Measurements from ENCODE around the gene SECISBP2. TPM values are rescaled to one million over a fixed set of nuclear protein-coding genes. Genes with fewer than 3 reads are reported as not detected.

SECISBP2 gene
- total RNA-seq, 1 experiment from 2014 or later: 41.4 TPM

DNA sequence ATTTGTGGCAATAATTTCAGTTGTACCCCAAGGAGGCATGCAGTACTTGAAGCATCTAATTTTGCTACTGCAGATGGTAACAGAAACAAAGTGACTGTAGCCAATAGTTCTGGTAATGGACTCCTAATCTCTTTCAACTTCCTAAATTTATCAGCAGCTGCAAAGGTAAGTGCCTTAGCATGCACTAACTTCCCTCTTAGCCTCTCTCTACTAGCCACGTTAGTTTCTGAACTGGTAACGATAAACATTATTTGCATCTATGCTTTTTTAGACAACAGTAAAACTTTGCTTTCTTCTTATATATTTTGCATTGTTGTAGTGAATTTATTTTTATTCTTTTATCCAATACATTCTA, 13.5 kb upstream of the SECISBP2 start:
- H2AFZ ChIP-seq: no peak overlapping the region
- TF ChIP-seq EZH2 (IDR thresholded peaks at IDR 0.05; ENCODE audit: low read depth): no peak
- no peak for TF ChIP-seq CTCF (conservative IDR thresholded peaks at IDR 0.05)
- H3K4me1 ChIP-seq (replicated peaks; ENCODE audit: insufficient read depth): peaks cover 7% of the 10 kb centered on the region
- ChIA-PET CTCF (no interaction called here), POLR2A (ENCODE audit: unreplicated experiment) (no interaction called here)
- H3K4me2 ChIP-seq: no peak overlapping the region
- H4K20me1 ChIP-seq (ENCODE audit: insufficient read depth): no peaks in the 10 kb centered on the region
- no peaks in the 10 kb centered on the region for H3K9me2 ChIP-seq (ENCODE audit: insufficient read depth)
- no peak overlapping the region for H3K27ac ChIP-seq
- intact Hi-C loops (cut with micrococcal nuclease; ENCODE audit: unreplicated experiment): no loop called here
- no TSS peak for BruUV-seq (replicated peaks)
- no peak for DNase-seq
- H3K79me2 ChIP-seq (ENCODE audit: low read depth): peaks cover 9% of the 10 kb centered on the region
- no peaks in the 10 kb centered on the region for H3K27me3 ChIP-seq (ENCODE audit: insufficient read depth, low read depth)
- H3K9me3 ChIP-seq (ENCODE audit: insufficient read depth, low read depth): no peaks in the 10 kb centered on the region
- H3K4me3 ChIP-seq: no peak overlapping the region
- H3K36me3 ChIP-seq (ENCODE audit: low read depth): 0 out of 2 replicates have a peak, but pooled peaks cover 5% of the 10 kb centered on the region
- H3F3A ChIP-seq (ENCODE audit: insufficient read depth, low read depth): peaks cover 6% of the 10 kb centered on the region; the same call in 1 of the 2 replicates

GRCh38 chr9:89305868-89306267, 12.4 kb upstream of the SECISBP2 start:
- no peak for TF ChIP-seq CTCF (conservative IDR thresholded peaks at IDR 0.05)
- TF ChIP-seq EZH2 (IDR thresholded peaks at IDR 0.05; ENCODE audit: low read depth): no peak
- H3F3A ChIP-seq (ENCODE audit: insufficient read depth, low read depth): peaks cover 12% of the 10 kb centered on the region; the same call in 1 of the 2 replicates

GRCh38 chr9:89309166-89309565, 9.1 kb upstream of the SECISBP2 start:
- Histone ChIP-seq H3K27me3 (ENCODE audit: insufficient read depth, low read depth) (no peaks in the 10 kb centered on the region), H2AFZ (no peak overlapping the region), H3F3A (ENCODE audit: insufficient read depth, low read depth) (peaks cover 12% of the 10 kb centered on the region; the same call in 1 of the 2 replicates), H3K4me3 (peak overlapping the region; percentile 89; the same call in 1 of the 2 replicates), H4K20me1 (ENCODE audit: insufficient read depth) (peaks cover 16% of the 10 kb centered on the region; the same call in 1 of the 2 replicates), H3K27ac (peak overlapping the region; percentile 93), H3K79me2 (ENCODE audit: low read depth) (peaks cover 47% of the 10 kb centered on the region), H3K9me3 (ENCODE audit: insufficient read depth, low read depth) (no peaks in the 10 kb centered on the region), H3K36me3 (ENCODE audit: low read depth) (peaks cover 5% of the 10 kb centered on the region; the same call in 1 of the 2 replicates), H3K9me2 (ENCODE audit: insufficient read depth) (no peaks in the 10 kb centered on the region), H3K4me2 (peak overlapping the region; percentile 99), H3K4me1 (replicated peaks; ENCODE audit: insufficient read depth) (peaks cover 22% of the 10 kb centered on the region)
- POLR2A ChIA-PET (ENCODE audit: unreplicated experiment): interaction anchor here (0.6 kb wide), 2 partner anchors 10 to 135 kb away, joined by 5 to 6 read pairs; no protein-coding TSS in a partner anchor
- DNase-seq: peak in 1 of 2 experiments; percentile 48
- TF ChIP-seq CTCF (conservative IDR thresholded peaks at IDR 0.05) (no peak), EZH2 (IDR thresholded peaks at IDR 0.05; ENCODE audit: low read depth) (no peak)
- intact Hi-C loops (cut with micrococcal nuclease; ENCODE audit: unreplicated experiment): loop anchor here (2.0 kb wide), 1 partner anchor 30 kb away; no protein-coding TSS in a partner anchor
- CTCF ChIA-PET: no interaction called here
- no TSS peak for BruUV-seq (replicated peaks)

More at GRCh38 chr9:89305868-89306267, 12.4 kb upstream of the SECISBP2 start:
- H3K9me2 ChIP-seq (ENCODE audit: insufficient read depth): no peaks in the 10 kb centered on the region
- no peak overlapping the region for H3K4me2 ChIP-seq
- H3K36me3 ChIP-seq (ENCODE audit: low read depth): 0 out of 2 replicates have a peak, but pooled peaks cover 5% of the 10 kb centered on the region
- intact Hi-C loops (cut with micrococcal nuclease; ENCODE audit: unreplicated experiment): no loop called here
- CTCF ChIA-PET: interaction anchor here (1.1 kb wide), 1 partner anchor 23 kb away, joined by 3 read pairs; no protein-coding TSS in a partner anchor
- H3K27ac ChIP-seq: 0 out of 2 replicates have a peak overlapping the region, but pooled peaks have one; percentile 27
- BruUV-seq (replicated peaks): no TSS peak
- H3K27me3 ChIP-seq (ENCODE audit: insufficient read depth, low read depth): no peaks in the 10 kb centered on the region
- no peak overlapping the region for H2AFZ ChIP-seq
- no peak for DNase-seq
- H3K79me2 ChIP-seq (ENCODE audit: low read depth): peaks cover 16% of the 10 kb centered on the region
- H4K20me1 ChIP-seq (ENCODE audit: insufficient read depth): no peaks in the 10 kb centered on the region
- POLR2A ChIA-PET (ENCODE audit: unreplicated experiment): no interaction called here
- no peaks in the 10 kb centered on the region for H3K9me3 ChIP-seq (ENCODE audit: insufficient read depth, low read depth)
- H3K4me1 ChIP-seq (replicated peaks; ENCODE audit: insufficient read depth): peaks cover 7% of the 10 kb centered on the region
- no peak overlapping the region for H3K4me3 ChIP-seq
